Activated T-helper 2 cell treated with anti-CD3 and anti-CD28 coated beads, Interferon-gamma antibody, Interleukin-2, Interleukin-4, amounts not matched to agents 10 μg/mL and 5 μg/mL and 100 μg/mL, durations not matched to agents 14 hours and 24 hours and 36 hours (primary cell): Measurements from ENCODE around the gene LGR5. TPM values are rescaled to one million over a fixed set of nuclear protein-coding genes. Genes with fewer than 3 reads are reported as not detected.
"Not testable (repeated sequence)": the region's sequence is repeated elsewhere in the genome, so short reads cannot be mapped to it uniquely, and the experiment has no call there.

Source experiments
- DNase-seq: peaks from one replicate; pipeline ENCODE4 v3.0.0; 2021; ENCODE audit warnings: low spot score
- H3K27ac Mint-ChIP-seq: one replicate; pipeline ENCODE4 v1.8.0; 2021; ENCODE audit warnings: mixed read lengths
- H3K27me3 Mint-ChIP-seq: one replicate; pipeline ENCODE4 v1.8.0; 2021; ENCODE audit warnings: low read depth, mixed read lengths
- H3K36me3 Mint-ChIP-seq: one replicate; pipeline ENCODE4 v1.8.0; 2021; ENCODE audit warnings: low read depth, mixed read lengths
- H3K4me1 Mint-ChIP-seq: one replicate; pipeline ENCODE4 v1.8.0; 2021; ENCODE audit warnings: low read depth, mixed read lengths
- H3K4me3 Mint-ChIP-seq: one replicate; pipeline ENCODE4 v1.8.0; 2021; ENCODE audit warnings: low read depth, mild to moderate bottlenecking, moderate library complexity, mixed read lengths
- H3K9me3 Mint-ChIP-seq: one replicate; pipeline ENCODE4 v1.8.0; 2021; ENCODE audit warnings: mixed read lengths
- intact Hi-C: fragments of 100-400 bp; cut with micrococcal nuclease; formaldehyde crosslinking; loops from one replicate; pipeline ENCODE4 v1.15.1; 2023
- total RNA-seq: library from RNA; stranded (reverse); gene quantifications from 2 replicates; pipeline ENCODE4 v1.2.3, GENCODE V29; 2022

The LGR5 gene
- total RNA-seq, 1 donor from 2014 or later, result not detected

DNA sequence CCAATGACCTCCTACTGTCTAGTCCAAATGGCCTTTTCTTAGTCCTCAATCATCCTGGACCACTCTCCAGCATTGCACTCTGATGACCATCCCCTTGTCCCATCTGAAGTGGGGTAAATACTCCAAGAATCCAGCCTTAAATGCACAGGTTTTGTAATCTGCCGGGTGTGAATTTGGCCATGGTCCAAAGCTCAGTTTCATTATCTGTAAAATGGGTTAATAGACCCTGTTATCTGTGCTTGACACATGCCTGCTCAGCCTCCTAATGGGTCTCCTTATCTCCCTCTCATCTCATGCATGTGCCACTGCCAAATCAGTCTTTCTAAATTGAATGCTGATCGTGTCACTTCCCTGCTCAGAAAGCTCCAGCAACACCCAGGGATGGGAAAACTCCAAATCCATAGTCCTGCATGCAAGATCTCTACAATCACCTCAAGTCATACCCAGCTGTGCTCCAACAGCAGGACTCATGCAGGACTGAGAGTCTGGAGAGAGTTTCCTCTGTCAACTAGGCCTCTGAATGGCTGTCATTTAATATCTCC is 22.3 kb downstream of the LGR5 start:
- Mint-ChIP-seq H3K36me3 (no peaks in the 10 kb centered on the region), H3K4me1 (no peaks in the 10 kb centered on the region), H3K27me3 (peaks cover 4% of the 10 kb centered on the region), H3K9me3 (no peaks in the 10 kb centered on the region), H3K4me3 (no peak overlapping the region), H3K27ac (no peak overlapping the region)
- intact Hi-C loops, result no loop called here
- no peak for DNase-seq

DNA sequence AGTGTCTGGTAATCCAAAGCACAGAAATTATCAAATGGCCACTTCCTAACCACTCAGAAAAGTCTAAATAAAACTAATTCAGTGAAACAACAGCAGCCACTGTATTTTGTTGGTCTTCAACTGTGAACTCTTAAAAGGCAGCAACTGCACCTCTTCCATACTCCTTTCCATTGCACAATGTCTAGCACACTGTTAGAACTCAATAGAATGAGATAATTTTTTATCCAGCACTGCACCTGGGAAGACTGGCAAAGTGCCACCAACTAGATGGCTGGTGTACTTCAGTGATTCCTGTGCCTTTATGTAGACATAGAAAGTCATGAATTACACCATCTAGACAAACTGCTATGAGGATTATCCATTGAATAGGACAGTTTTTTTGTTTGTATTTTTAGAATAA is 26.2 kb downstream of the LGR5 start:
- Mint-ChIP-seq H3K27ac (no peak overlapping the region), H3K9me3 (no peaks in the 10 kb centered on the region), H3K4me3 (no peak overlapping the region), H3K4me1 (no peaks in the 10 kb centered on the region), H3K36me3 (no peaks in the 10 kb centered on the region), H3K27me3 (peaks cover 3% of the 10 kb centered on the region)
- no peak for DNase-seq
- intact Hi-C loops, result no loop called here

DNA sequence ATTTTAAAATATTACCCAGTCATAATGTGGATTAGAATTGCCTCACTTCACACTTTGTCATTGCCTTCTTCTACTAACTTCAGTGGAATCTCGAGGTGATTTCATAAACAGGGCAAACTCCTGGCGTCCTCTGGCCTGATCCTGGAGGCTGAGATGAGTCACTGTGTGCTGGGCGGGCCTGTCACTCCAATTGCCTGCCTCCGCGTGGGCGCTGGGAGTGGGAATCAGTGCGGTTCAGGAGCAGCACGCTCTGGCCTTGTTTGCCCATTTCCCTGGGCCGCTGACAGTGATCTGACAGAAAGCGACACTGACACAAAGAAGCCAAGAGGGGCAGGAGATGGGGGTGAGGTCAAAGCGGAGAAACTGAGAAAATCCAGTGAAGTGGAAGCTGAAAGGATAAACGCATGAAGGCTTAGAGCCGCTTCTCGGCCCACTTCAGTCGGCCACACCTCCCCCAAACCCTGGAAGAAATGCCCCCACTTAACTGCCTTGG is 29.7 kb downstream of the LGR5 start:
- DNase-seq, result no peak
- no peaks in the 10 kb centered on the region for H3K9me3 Mint-ChIP-seq

DNA sequence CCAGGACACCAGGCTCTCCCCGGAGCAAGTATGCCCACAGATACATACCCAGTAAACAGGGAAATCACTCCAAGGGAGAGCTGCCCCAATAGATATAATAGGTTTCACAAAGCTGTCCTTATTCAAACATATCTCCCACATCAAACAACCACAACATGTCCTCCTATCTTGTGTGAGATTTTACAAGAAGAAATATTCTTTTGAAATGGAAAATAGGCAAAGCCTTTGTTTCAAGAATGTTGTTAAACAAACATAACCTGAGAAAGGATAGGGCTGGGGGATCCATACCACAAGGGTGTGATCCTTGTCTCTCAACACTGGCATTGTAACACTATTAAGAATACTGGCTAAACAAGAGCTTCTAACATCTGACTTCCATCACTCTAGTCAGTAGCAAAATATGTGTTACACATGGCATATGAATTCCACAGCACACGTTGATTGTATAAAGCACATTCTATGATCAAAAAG is 32.9 kb downstream of the LGR5 start:
- DNase-seq, result no peak
- no peak overlapping the region for H3K27ac Mint-ChIP-seq
- intact Hi-C loops, result no loop called here
- H3K36me3 Mint-ChIP-seq, result no peaks in the 10 kb centered on the region
- no peaks in the 10 kb centered on the region for H3K4me1 Mint-ChIP-seq
- H3K9me3 Mint-ChIP-seq, result no peaks in the 10 kb centered on the region
- no peak overlapping the region for H3K4me3 Mint-ChIP-seq
- no peaks in the 10 kb centered on the region for H3K27me3 Mint-ChIP-seq

More for the DNA sequence above, 29.7 kb downstream of the LGR5 start:
- no peak overlapping the region for H3K4me3 Mint-ChIP-seq
- H3K27me3 Mint-ChIP-seq, result peaks cover 1% of the 10 kb centered on the region
- intact Hi-C loops, result no loop called here
- H3K27ac Mint-ChIP-seq, result no peak overlapping the region
- H3K36me3 Mint-ChIP-seq, result no peaks in the 10 kb centered on the region
- no peaks in the 10 kb centered on the region for H3K4me1 Mint-ChIP-seq

DNA sequence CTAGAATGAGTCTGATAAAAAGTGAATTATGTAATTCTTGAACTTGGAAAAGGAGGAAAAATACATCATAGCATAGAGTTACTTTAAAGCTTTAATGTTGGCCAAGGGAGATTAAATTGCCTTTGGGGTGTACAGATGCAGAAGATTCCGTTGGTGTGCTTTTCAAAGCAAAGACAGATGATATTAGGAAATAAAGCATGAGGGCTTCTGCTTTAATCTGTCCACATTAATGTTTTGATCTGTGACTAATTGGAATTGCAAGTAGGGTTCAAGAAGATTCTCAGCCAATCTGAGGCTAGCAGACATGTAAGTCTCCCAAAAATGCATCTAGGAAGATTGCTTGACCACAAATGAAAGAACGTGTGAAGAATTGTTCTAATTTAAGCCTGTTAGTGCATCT is 35.2 kb downstream of the LGR5 start:
- Mint-ChIP-seq H3K27me3 (no peaks in the 10 kb centered on the region), H3K9me3 (no peaks in the 10 kb centered on the region), H3K27ac (no peak overlapping the region), H3K36me3 (no peaks in the 10 kb centered on the region), H3K4me3 (no peak overlapping the region), H3K4me1 (no peaks in the 10 kb centered on the region)
- no peak for DNase-seq
- intact Hi-C loops, result no loop called here

DNA sequence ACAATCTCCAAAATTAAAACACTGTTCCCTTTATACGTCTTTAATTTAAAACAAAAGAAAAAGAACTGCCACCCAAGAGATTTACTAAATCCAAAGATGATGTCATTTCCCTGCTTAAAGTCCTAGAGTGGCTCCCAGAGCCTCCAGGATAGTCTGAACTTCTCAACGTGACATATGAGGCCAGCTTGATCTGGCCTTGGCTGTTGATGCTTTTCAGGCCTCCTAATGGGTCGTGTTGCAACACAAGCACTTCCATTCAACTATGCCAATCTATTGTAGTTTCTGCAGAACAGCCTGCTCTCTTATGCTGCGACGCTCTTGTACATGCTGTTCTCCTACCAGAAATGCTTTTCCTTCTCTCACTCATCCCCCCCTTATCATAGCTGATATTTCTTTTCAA is 35.7 kb downstream of the LGR5 start:
- intact Hi-C loops, result no loop called here
- Mint-ChIP-seq H3K27ac (no peak overlapping the region), H3K4me3 (no peak overlapping the region), H3K36me3 (no peaks in the 10 kb centered on the region), H3K27me3 (no peaks in the 10 kb centered on the region), H3K9me3 (no peaks in the 10 kb centered on the region), H3K4me1 (no peaks in the 10 kb centered on the region)
- DNase-seq, result no peak

DNA sequence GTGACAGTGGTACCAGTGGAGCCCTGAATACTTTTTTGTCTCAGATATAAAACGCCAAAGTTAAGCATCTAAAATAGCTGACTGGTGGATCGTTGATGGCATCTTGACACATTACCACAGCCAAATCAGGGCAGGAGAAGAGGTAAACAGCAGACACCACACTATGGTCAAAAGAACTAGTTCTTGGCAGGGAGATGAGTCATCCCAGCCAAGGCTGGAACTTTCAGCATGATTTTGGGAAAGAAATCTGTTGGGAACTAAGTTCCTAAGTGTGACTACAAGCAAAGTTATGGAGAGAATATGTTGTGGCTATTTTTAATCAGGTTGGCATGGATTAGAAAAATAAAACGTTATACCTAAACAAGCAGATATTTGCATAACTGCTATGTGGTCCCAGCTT is 36.9 kb downstream of the LGR5 start:
- intact Hi-C loops, result no loop called here
- Mint-ChIP-seq H3K9me3 (no peaks in the 10 kb centered on the region), H3K27ac (no peak overlapping the region), H3K36me3 (no peaks in the 10 kb centered on the region), H3K4me3 (no peak overlapping the region), H3K4me1 (no peaks in the 10 kb centered on the region), H3K27me3 (no peaks in the 10 kb centered on the region)
- DNase-seq, result no peak

DNA sequence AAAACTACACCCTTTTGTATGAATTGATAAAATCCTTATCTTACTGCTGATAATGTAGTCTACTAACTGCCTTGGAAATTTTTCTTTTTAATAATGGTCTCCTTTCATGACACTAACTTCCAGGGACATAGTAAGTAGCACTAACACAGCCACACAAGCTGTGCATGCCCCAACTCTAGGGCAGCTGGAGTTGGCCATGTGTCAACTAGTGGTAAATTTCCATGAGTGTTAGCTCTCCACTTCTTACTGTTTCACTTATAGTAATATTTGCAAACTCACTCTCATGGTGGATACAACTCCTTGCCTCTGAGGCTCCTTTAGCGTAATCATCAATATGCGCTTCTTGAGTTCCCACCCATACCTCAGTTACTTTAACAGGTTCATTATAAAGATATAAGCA is 38.0 kb downstream of the LGR5 start:
- no peaks in the 10 kb centered on the region for H3K27me3 Mint-ChIP-seq

DNA sequence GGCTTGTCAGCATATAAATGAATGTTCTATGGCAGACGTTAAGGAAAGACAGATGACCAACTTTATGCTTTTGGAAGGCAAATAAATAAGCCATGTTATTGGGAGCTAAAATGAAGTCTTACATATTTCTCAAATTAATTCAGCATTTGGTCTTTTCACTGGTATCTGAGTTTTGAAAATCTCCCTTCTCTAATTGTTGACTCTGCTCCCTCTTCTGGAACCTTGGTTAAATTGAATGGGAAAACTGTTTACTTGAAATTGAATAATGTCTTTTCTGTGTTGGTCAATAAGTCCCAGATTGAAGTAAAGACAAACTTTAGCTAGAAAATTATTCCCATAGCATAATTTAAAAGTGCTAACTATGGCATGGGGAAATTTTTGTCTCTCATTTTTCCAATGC is 38.7 kb downstream of the LGR5 start:
- Mint-ChIP-seq H3K4me1 (no peaks in the 10 kb centered on the region), H3K27me3 (no peaks in the 10 kb centered on the region), H3K4me3 (no peak overlapping the region), H3K36me3 (no peaks in the 10 kb centered on the region), H3K9me3 (no peaks in the 10 kb centered on the region), H3K27ac (no peak overlapping the region)
- DNase-seq, result no peak
- intact Hi-C loops, result no loop called here

More for the DNA sequence above, 38.0 kb downstream of the LGR5 start:
- H3K4me1 Mint-ChIP-seq, result no peaks in the 10 kb centered on the region
- no peak overlapping the region for H3K4me3 Mint-ChIP-seq
- H3K36me3 Mint-ChIP-seq, result no peaks in the 10 kb centered on the region
- H3K27ac Mint-ChIP-seq, result no peak overlapping the region
- DNase-seq, result no peak
- no peaks in the 10 kb centered on the region for H3K9me3 Mint-ChIP-seq
- intact Hi-C loops, result no loop called here

DNA sequence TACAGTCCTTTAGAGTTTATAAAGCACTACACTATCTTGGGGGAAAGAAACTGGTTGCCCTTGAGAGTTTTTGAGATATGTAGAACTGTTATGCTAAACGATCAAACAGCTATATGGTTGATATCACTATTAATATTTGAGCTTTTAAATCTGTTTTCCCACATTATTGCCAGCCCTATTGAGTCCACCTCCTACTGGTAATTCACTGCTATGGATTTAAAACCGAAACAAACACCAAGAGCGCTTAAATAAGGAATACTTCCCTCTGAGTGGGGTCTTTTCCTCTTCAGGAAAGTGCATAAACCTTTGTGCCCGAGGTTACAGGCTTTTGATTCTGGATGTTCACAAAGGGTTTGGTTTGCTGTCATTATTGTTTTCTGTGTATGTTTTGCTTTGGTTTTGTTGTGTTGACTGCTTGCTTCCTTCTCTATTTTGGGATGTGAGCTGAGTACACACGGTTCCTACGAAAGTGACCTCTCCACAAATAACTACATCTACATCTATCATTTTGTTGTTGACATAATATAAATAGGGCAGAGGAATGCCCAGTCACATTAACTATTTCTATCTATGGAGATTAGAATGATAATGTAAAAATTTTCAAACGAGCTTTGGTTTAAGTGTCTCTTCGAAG is 44.8 kb downstream of the LGR5 start:
- Mint-ChIP-seq H3K36me3 (no peaks in the 10 kb centered on the region), H3K4me1 (no peaks in the 10 kb centered on the region), H3K4me3 (no peak overlapping the region), H3K27ac (no peak overlapping the region), H3K27me3 (no peaks in the 10 kb centered on the region), H3K9me3 (no peaks in the 10 kb centered on the region)
- no peak for DNase-seq
- intact Hi-C loops, result no loop called here

DNA sequence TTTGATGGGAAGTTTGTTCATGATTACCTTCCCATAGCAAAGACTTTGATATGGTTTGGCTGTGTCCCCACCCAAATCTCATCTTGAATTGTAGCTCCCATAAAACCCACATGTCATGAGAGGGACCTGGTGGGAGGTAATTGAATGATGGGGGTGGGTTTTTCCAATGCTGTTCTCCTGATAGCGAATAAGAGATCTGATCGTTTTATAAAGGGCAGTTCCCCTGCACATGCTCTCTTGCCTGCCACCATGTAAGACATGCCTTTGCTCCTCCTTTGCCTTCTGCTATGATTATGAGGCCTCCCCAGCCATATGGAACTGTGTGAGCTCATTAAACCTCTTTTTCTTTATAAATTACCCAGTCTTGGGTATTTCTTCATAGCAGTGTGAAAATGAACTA is 51.2 kb downstream of the LGR5 start:
- H3K4me3 Mint-ChIP-seq, H3K36me3 Mint-ChIP-seq, intact Hi-C loops, H3K4me1 Mint-ChIP-seq, H3K27me3 Mint-ChIP-seq, H3K27ac Mint-ChIP-seq, H3K9me3 Mint-ChIP-seq, DNase-seq: not testable (repeated sequence)

DNA sequence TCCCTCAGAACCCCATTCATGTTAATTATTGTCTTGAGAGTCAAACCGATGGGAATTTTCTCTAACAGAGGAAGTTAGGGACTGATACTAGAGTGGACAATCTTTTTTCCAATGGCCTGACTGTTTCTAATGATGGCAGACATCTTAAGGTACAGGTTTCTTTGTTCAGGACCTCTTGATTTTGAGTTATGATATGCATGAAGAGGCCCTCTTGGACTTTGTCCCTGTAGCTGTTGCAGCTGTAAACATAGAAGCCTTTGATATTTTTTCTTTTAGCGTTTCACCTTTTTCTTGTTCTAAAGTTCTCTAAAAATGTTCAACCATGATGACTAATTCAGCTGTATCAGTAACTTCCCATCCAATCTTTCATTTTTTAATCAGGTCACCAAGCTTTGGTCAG is 53.0 kb downstream of the LGR5 start:
- intact Hi-C loops, result no loop called here
- H3K4me3 Mint-ChIP-seq, result no peak overlapping the region
- no peaks in the 10 kb centered on the region for H3K36me3 Mint-ChIP-seq
- peaks cover 8% of the 10 kb centered on the region for H3K9me3 Mint-ChIP-seq
- no peaks in the 10 kb centered on the region for H3K4me1 Mint-ChIP-seq
- H3K27ac Mint-ChIP-seq, result no peak overlapping the region
- no peaks in the 10 kb centered on the region for H3K27me3 Mint-ChIP-seq
- DNase-seq, result no peak

DNA sequence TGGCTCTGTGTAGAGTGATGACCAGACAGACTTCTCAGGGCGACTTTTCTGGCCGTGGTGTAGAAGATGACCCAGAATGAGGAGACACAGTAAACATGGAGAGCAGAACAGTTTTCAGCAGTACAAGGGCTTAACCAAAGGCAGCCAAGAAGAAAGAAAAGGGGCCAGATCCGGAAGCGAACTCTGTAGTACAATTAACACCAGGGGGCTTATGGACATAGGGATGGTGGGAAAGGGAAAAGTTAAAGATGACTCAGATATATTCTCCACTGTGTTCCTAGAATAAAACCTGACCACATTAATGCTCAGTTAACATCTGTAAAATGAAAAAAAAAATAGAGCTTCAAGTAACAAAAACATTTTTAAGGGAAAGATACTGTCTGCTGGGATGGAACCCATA is 60.2 kb downstream of the LGR5 start:
- H3K36me3 Mint-ChIP-seq, result no peaks in the 10 kb centered on the region
- H3K4me1 Mint-ChIP-seq, result no peaks in the 10 kb centered on the region
- peaks cover 3% of the 10 kb centered on the region for H3K9me3 Mint-ChIP-seq
- intact Hi-C loops, result no loop called here
- no peak overlapping the region for H3K4me3 Mint-ChIP-seq
- no peaks in the 10 kb centered on the region for H3K27me3 Mint-ChIP-seq
- no peak for DNase-seq
- no peak overlapping the region for H3K27ac Mint-ChIP-seq
